CD4-positive, CD25-positive, alpha-beta regulatory T cell (primary cell): Measurements from ENCODE around the gene EHD1. TPM values are rescaled to one million over a fixed set of nuclear protein-coding genes. Genes with fewer than 3 reads are reported as not detected.

Experiments used
- ATAC-seq, 2 donors: fragments of 150-1000 bp; cut with Tn5 transposase; one replicate each; pipeline ENCODE4 v1.10.0; 2021; ENCODE audit warnings: low read depth in 2 of 2, moderate number of reproducible peaks in 2 of 2, moderate library complexity in 1 of 2
- DNase-seq, 3 donors: peaks; one replicate each; pipeline versions ENCODE4 v3.0.0 to v3.0.0-alpha.2; 2012 to 2022; ENCODE audit warnings: mixed read lengths in 1 of 3
- H3K27ac ChIP-seq: one replicate; pipeline ENCODE4 v1.7.0; 2013; ENCODE audit warnings: mild to moderate bottlenecking, low read length; ENCODE audit not compliant: insufficient read depth, poor library complexity, severe bottlenecking
- H3K27me3 ChIP-seq: one replicate; pipeline ENCODE4 v1.7.0; 2013; ENCODE audit warnings: low read length; ENCODE audit not compliant: control insufficient read depth, insufficient read depth
- H3K36me3 ChIP-seq: one replicate; pipeline ENCODE4 v1.7.0; 2013; ENCODE audit warnings: mild to moderate bottlenecking, low read length, moderate library complexity; ENCODE audit not compliant: control insufficient read depth, insufficient read depth
- H3K4me1 ChIP-seq: 2 replicates; pipeline ENCODE4 v1.7.0; 2013; ENCODE audit warnings: mild to moderate bottlenecking, low read length; ENCODE audit not compliant: insufficient read depth, control insufficient read depth, poor library complexity, severe bottlenecking
- H3K4me3 ChIP-seq: one replicate; pipeline ENCODE4 v1.7.0; 2013; ENCODE audit warnings: low read depth, mild to moderate bottlenecking, low read length, moderate library complexity
- H3K9me3 ChIP-seq, 2 experiments: 1 replicate in 1 of 2; 2 replicates in 1 of 2; pipeline ENCODE4 v1.7.0; 2013; ENCODE audit warnings: low read length in 2 of 2, mild to moderate bottlenecking in 1 of 2, moderate library complexity in 1 of 2; ENCODE audit not compliant: control insufficient read depth in 2 of 2
- H3K27ac Mint-ChIP-seq, 3 donors: one replicate each; pipeline ENCODE4 v1.8.0; 2020 to 2022; ENCODE audit warnings: mild to moderate bottlenecking in 3 of 3, mixed read lengths in 3 of 3, moderate library complexity in 2 of 3
- H3K27me3 Mint-ChIP-seq: one replicate; pipeline ENCODE4 v1.8.0; 2022; ENCODE audit warnings: mild to moderate bottlenecking, mixed read lengths
- H3K36me3 Mint-ChIP-seq: one replicate; pipeline ENCODE4 v1.8.0; 2020; ENCODE audit warnings: mixed read lengths
- H3K4me1 Mint-ChIP-seq, 4 donors: one replicate each; pipeline ENCODE4 v1.8.0; 2020 to 2022; ENCODE audit warnings: mixed read lengths in 4 of 4, mild to moderate bottlenecking in 1 of 4
- H3K4me3 Mint-ChIP-seq, 4 donors: one replicate each; pipeline ENCODE4 v1.8.0; 2020 to 2022; ENCODE audit warnings: mild to moderate bottlenecking in 4 of 4, mixed read lengths in 4 of 4, moderate library complexity in 3 of 4
- H3K9me3 Mint-ChIP-seq, 7 donors: one replicate each; pipeline ENCODE4 v1.8.0; 2020 to 2022; ENCODE audit warnings: mixed read lengths in 7 of 7, mild to moderate bottlenecking in 3 of 7, moderate library complexity in 2 of 7
- polyA plus RNA-seq, 4 donors: library from polyadenylated mRNA; unstranded; fragments of 300-500 nt; fragmentation: Illumina TruSeq; gene quantifications; one replicate each; pipeline ENCODE4 v1.2.3, GENCODE V29; 2021
- total RNA-seq: library from RNA; stranded (reverse); gene quantifications from one replicate; pipeline ENCODE4 v1.2.3, GENCODE V29; 2022

The EHD1 gene
- total and polyA plus RNA-seq, 5 donors from 2014 or later, result 180 to 223 (median 184) TPM

GRCh38 chr11:64887757-64888405, 9.5 kb upstream of the EHD1 start:
- Histone ChIP-seq H3K27me3 (no peaks in the 10 kb centered on the region), H3K4me1 (peaks cover 18% of the 10 kb centered on the region), H3K4me3 (no peak overlapping the region), H3K27ac (peak overlapping the region; percentile 41), H3K36me3 (no peaks in the 10 kb centered on the region), H3K9me3 (no peaks in the 10 kb centered on the region)
- no peaks in the 10 kb centered on the region for H3K36me3 Mint-ChIP-seq
- ATAC-seq (peak; percentile 82 to 84), DNase-seq (peak; percentile 78 to 85 (median 83))
- peaks cover 12 to 35% (median 23%) of the 10 kb centered on the region in 4 donors for H3K4me1 Mint-ChIP-seq
- peak overlapping the region; percentile 13 to 87 (median 80) for H3K27ac Mint-ChIP-seq
- H3K27me3 Mint-ChIP-seq, result no peaks in the 10 kb centered on the region
- H3K4me3 Mint-ChIP-seq, result peak overlapping the region; percentile 80 to 90 (median 84)
- H3K9me3 Mint-ChIP-seq, result peaks cover 0 to 2% (median 0%) of the 10 kb centered on the region in 7 donors

DNA sequence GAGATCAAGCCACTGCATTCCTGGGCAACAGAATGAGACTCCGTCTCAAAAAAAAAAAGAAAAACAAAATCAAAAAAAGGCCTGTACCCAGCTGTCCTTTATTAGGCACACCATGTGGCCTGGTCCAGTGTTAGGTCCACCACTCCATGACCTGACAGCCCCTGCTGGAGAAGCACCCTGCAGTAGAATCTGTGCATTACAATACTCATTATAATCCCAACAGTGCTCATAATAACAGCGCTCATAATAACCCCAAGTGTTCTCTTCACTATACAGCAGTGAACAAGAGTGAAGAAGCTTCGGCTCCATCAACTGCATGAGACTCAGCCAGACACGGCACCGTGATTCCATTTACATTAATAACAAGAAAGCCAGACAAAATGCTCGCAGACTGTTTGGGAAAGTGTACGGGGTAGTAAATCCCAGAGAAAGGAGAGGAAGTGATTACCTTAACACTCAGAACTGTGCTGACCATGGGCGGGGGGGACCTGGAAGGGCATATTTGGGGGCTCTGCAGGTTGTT, 8.9 kb upstream of the EHD1 start:
- no peaks in the 10 kb centered on the region for H3K27me3 ChIP-seq
- H3K4me3 ChIP-seq, result no peak overlapping the region
- no peaks in the 10 kb centered on the region for H3K9me3 ChIP-seq
- H3K27ac ChIP-seq, result peak overlapping the region; percentile 41
- peak overlapping the region in 2 of 3 donors; percentile 13 to 87 for H3K27ac Mint-ChIP-seq
- peaks cover 0 to 2% (median 0%) of the 10 kb centered on the region in 7 donors for H3K9me3 Mint-ChIP-seq
- ATAC-seq, result no peak
- H3K36me3 ChIP-seq, result no peaks in the 10 kb centered on the region
- H3K4me1 ChIP-seq, result peaks cover 18% of the 10 kb centered on the region
- no peaks in the 10 kb centered on the region for H3K27me3 Mint-ChIP-seq
- no peak for DNase-seq
- no peaks in the 10 kb centered on the region for H3K36me3 Mint-ChIP-seq
- peaks cover 12 to 37% (median 23%) of the 10 kb centered on the region in 4 donors for H3K4me1 Mint-ChIP-seq
- H3K4me3 Mint-ChIP-seq, result peak overlapping the region in 2 of 4 donors; percentile 61 to 90

DNA sequence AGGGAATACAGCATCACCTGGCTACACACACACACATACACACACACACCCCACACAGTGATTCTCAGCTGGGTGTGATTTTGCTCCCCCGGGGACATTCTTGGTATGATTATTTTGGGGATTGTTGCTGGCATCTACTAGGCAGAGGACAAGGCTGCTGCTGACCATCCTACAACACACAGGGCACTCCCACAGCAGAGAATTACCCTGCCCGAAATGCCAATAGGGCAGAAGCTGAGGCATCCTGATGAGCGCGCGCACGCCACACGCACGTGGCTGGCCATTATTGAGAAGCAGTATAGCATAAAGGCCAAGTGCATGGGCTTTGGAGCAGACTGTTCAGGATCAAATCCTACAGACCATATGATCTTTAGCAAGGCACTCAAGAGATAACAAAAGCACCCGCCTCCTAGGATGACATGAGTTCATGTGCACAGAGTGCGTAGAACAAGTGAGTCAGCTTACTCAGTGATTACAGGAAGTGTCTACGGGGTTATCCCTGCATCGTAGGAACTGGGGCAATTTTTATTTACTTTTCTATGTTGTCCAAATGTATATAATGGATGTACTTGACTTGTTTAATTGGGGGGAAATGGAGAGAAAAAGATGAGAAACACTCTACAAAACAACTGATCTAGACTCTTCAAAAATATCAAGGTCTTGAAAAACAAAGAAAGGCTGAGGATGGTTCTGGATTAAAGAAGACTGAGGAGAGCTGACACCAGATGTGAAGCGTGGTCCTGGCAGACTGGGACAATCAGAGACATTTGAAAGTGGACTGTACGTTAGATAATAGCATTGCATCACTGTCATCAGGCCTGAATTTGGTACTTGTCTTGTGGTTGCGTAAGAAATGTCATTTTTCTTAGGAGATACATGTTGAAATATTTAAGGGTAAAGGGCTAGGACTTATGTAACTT, 7.2 kb upstream of the EHD1 start:
- Histone ChIP-seq H3K4me1 (peaks cover 25% of the 10 kb centered on the region), H3K4me3 (no peak overlapping the region), H3K27ac (peak overlapping the region; percentile 62), H3K36me3 (no peaks in the 10 kb centered on the region), H3K9me3 (no peaks in the 10 kb centered on the region), H3K27me3 (no peaks in the 10 kb centered on the region)
- DNase-seq, result peak in 1 of 3 donors; percentile 72
- Mint-ChIP-seq H3K9me3 (no peaks in the 10 kb centered on the region), H3K27ac (peak overlapping the region; percentile 28 to 63 (median 59)), H3K4me1 (peaks cover 12 to 45% (median 30%) of the 10 kb centered on the region in 4 donors), H3K36me3 (no peaks in the 10 kb centered on the region), H3K27me3 (no peaks in the 10 kb centered on the region), H3K4me3 (no peak overlapping the region)
- peak; percentile 80 to 83 for ATAC-seq

GRCh38 chr11:64884019-64884418, 5.6 kb upstream of the EHD1 start:
- H3K27ac ChIP-seq, result no peak overlapping the region
- H3K27me3 ChIP-seq, result no peaks in the 10 kb centered on the region
- no peak overlapping the region for H3K4me3 ChIP-seq
- Mint-ChIP-seq H3K27ac (peak overlapping the region in 1 of 3 donors; percentile 75), H3K4me3 (no peak overlapping the region), H3K27me3 (no peaks in the 10 kb centered on the region), H3K9me3 (no peaks in the 10 kb centered on the region), H3K4me1 (peaks cover 12 to 54% (median 46%) of the 10 kb centered on the region in 4 donors), H3K36me3 (no peaks in the 10 kb centered on the region)
- no peaks in the 10 kb centered on the region for H3K36me3 ChIP-seq
- no peak for ATAC-seq
- no peaks in the 10 kb centered on the region for H3K9me3 ChIP-seq
- peaks cover 41% of the 10 kb centered on the region for H3K4me1 ChIP-seq
- no peak for DNase-seq

DNA sequence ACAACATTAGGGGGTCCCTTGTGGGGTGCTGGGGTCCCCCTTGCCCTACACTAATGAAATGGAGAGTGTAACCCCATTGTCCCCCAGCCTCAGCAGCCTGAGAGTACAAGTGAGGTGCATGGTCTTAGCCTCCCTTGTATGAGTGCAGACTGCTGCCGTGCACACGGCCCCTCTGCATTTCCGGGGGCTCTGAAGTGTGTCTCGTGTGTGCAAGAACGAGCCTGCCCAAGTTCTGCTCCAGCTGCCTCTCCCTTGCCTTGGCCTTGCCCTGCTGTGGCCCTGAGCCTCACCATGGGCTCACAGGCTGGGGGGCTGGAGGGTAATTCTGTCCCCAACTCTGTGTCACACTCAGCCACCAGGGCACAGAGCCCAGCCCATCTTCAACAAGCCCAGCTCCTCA, 5.2 kb upstream of the EHD1 start:
- Mint-ChIP-seq H3K36me3 (no peaks in the 10 kb centered on the region), H3K4me3 (no peak overlapping the region)
- no peak for ATAC-seq

GRCh38 chr11:64882243-64882642, 3.8 kb upstream of the EHD1 start:
- ATAC-seq, result no peak
- no peaks in the 10 kb centered on the region for H3K9me3 ChIP-seq
- Mint-ChIP-seq H3K27me3 (no peaks in the 10 kb centered on the region), H3K36me3 (peaks cover 4% of the 10 kb centered on the region), H3K4me1 (peaks cover 8 to 49% (median 36%) of the 10 kb centered on the region in 4 donors), H3K9me3 (peaks cover 0 to 3% (median 0%) of the 10 kb centered on the region in 7 donors), H3K27ac (no peak overlapping the region), H3K4me3 (no peak overlapping the region)
- H3K4me3 ChIP-seq, result no peak overlapping the region
- H3K4me1 ChIP-seq, result peaks cover 38% of the 10 kb centered on the region
- H3K36me3 ChIP-seq, result no peaks in the 10 kb centered on the region
- H3K27me3 ChIP-seq, result no peaks in the 10 kb centered on the region
- no peak overlapping the region for H3K27ac ChIP-seq
- DNase-seq, result no peak

More for the DNA sequence above, 5.2 kb upstream of the EHD1 start:
- H3K9me3 ChIP-seq, result no peaks in the 10 kb centered on the region
- Mint-ChIP-seq H3K27me3 (no peaks in the 10 kb centered on the region), H3K9me3 (no peaks in the 10 kb centered on the region), H3K4me1 (peaks cover 12 to 58% (median 45%) of the 10 kb centered on the region in 4 donors), H3K27ac (no peak overlapping the region)
- H3K36me3 ChIP-seq, result no peaks in the 10 kb centered on the region
- peaks cover 44% of the 10 kb centered on the region for H3K4me1 ChIP-seq
- no peaks in the 10 kb centered on the region for H3K27me3 ChIP-seq
- no peak for DNase-seq
- no peak overlapping the region for H3K4me3 ChIP-seq
- H3K27ac ChIP-seq, result no peak overlapping the region

GRCh38 chr11:64881476-64881875, 3.1 kb upstream of the EHD1 start:
- no peak overlapping the region for H3K4me3 ChIP-seq
- no peaks in the 10 kb centered on the region for H3K9me3 ChIP-seq
- H3K4me1 ChIP-seq, result peaks cover 45% of the 10 kb centered on the region
- peaks cover 4% of the 10 kb centered on the region for H3K36me3 ChIP-seq
- peaks cover 0 to 3% (median 0%) of the 10 kb centered on the region in 7 donors for H3K9me3 Mint-ChIP-seq
- H3K4me3 Mint-ChIP-seq, result peak overlapping the region in 2 of 4 donors; percentile 68 to 100
- no peaks in the 10 kb centered on the region for H3K27me3 ChIP-seq
- DNase-seq (no peak), ATAC-seq (no peak)
- peak overlapping the region; percentile 71 to 96 (median 92) for H3K27ac Mint-ChIP-seq
- no peaks in the 10 kb centered on the region for H3K27me3 Mint-ChIP-seq
- H3K36me3 Mint-ChIP-seq, result peaks cover 11% of the 10 kb centered on the region
- H3K27ac ChIP-seq, result no peak overlapping the region
- peaks cover 7 to 49% (median 37%) of the 10 kb centered on the region in 4 donors for H3K4me1 Mint-ChIP-seq
